K562 (cell line): ENCODE data around the gene HELB. TPM values are rescaled to one million over a fixed set of nuclear protein-coding genes. Genes with fewer than 3 reads are reported as not detected.
A peak's percentile ranks its signal among the peaks of the same experiment; 100 is the strongest.

Experiments used
- ATAC-seq: fragments of 200-7000 bp; cut with Tn5 transposase; 3 replicates; pipeline ENCODE4 v1.9.1; 2020; ENCODE audit warnings: moderate library complexity
- BruUV-seq: library from RNA; stranded (reverse); fragments of 400-500 nt; replicated peaks from 2 replicates; lab custom pipeline; 2021; lab: Mats Ljungman, UMichigan
- CTCF ChIA-PET: fragments of 300-600 bp; formaldehyde crosslinking; extraction: SDS; loops from one replicate; lab custom pipeline; 2021; ENCODE audit warnings: low intra/inter-chr PET ratio; lab: Yijun Ruan, JAX
- POLR2A ChIA-PET: fragments of 300-600, 350-650 bp; sonication (Branson Sonifier 250); formaldehyde crosslinking; extraction: SDS; loops from one replicate; lab custom pipeline; 2021; ENCODE audit warnings: antibody characterized with exemption, inconsistent platforms; lab: Yijun Ruan, JAX
- DNase-seq, 4 experiments: peaks; one replicate each; pipeline versions ENCODE4 v3.0.0 to v3.0.0-alpha.2; 2011 to 2018; ENCODE audit warnings: low spot score in 3 of 4, mixed read lengths in 3 of 4; ENCODE audit errors: extremely low read depth in 1 of 4
- FAIRE-seq: peaks from 2 replicates; lab custom pipeline; 2011; peaks lifted over from hg19 to GRCh38; lab: Jason Lieb, UNC
- H2AFZ ChIP-seq: 2 replicates; pipeline ENCODE4 v1.6.0; 2011; ENCODE audit warnings: low read depth, low read length, control low read depth, inconsistent platforms
- H3K27ac ChIP-seq: fragments of 200-600 bp; 3 replicates; pipeline ENCODE4 v1.8.0; 2011; ENCODE audit warnings: low read depth, mild to moderate bottlenecking, control low read depth, inconsistent platforms, low read length, moderate library complexity, mixed read lengths; ENCODE audit errors: extremely low read depth
- H3K27me3 ChIP-seq, 2 experiments: fragments of 300-600 bp in 1 of 2; 2 replicates in 1 of 2; 3 replicates in 1 of 2; pipeline versions ENCODE4 v1.6.0 to v1.8.0; 2011; ENCODE audit warnings: inconsistent platforms in 2 of 2, low read length in 2 of 2, mild to moderate bottlenecking in 1 of 2, mixed read lengths in 1 of 2, moderate library complexity in 1 of 2; ENCODE audit not compliant: control insufficient read depth in 2 of 2, insufficient read depth in 2 of 2
- H3K36me3 ChIP-seq: fragments of 300-600 bp; 3 replicates; pipeline ENCODE4 v1.8.0; 2011; ENCODE audit warnings: mild to moderate bottlenecking, low read length, inconsistent platforms; ENCODE audit not compliant: control insufficient read depth, insufficient read depth
- H3K4me1 ChIP-seq, 2 experiments: fragments of 200-600 bp in 1 of 2; replicated peaks in 1 of 2; 2 replicates in 1 of 2; 3 replicates in 1 of 2; pipeline versions ENCODE4 v1.5.1 to v1.8.0; 2011; ENCODE audit warnings: inconsistent platforms in 2 of 2, low read length in 2 of 2, mild to moderate bottlenecking in 1 of 2, mixed read lengths in 1 of 2, moderate library complexity in 1 of 2; ENCODE audit not compliant: control insufficient read depth in 2 of 2, insufficient read depth in 2 of 2
- H3K4me2 ChIP-seq: 2 replicates; pipeline ENCODE4 v1.6.1; 2011; ENCODE audit warnings: low read length, control low read depth, inconsistent platforms, mixed read lengths; ENCODE audit not compliant: insufficient read depth
- H3K4me3 ChIP-seq: fragments of 200-600 bp; sonication (generic), shearing (Covaris generic); 2 replicates; pipeline ENCODE4 v1.5.1; 2016; ENCODE audit warnings: control low read depth, inconsistent platforms
- H3K79me2 ChIP-seq: fragments of 200-600 bp; 3 replicates; pipeline ENCODE4 v1.8.0; 2011; ENCODE audit warnings: low read length, inconsistent platforms; ENCODE audit not compliant: control insufficient read depth, insufficient read depth
- H3K9ac ChIP-seq, 2 experiments: 2 replicates each; pipeline versions ENCODE4 v1.6.0 to v1.6.1; 2011; ENCODE audit warnings: low read depth in 2 of 2, low read length in 2 of 2, control low read depth in 1 of 2, inconsistent platforms in 1 of 2, mild to moderate bottlenecking in 1 of 2, mixed read lengths in 1 of 2; ENCODE audit not compliant: insufficient read depth in 1 of 2
- H3K9me1 ChIP-seq: one replicate; pipeline ENCODE4 v1.6.0; 2011; ENCODE audit warnings: inconsistent platforms, mild to moderate bottlenecking, low read length, moderate library complexity; ENCODE audit not compliant: control insufficient read depth, insufficient read depth
- H3K9me3 ChIP-seq: replicated peaks from 2 replicates; pipeline ENCODE4 v1.5.1; 2011; ENCODE audit warnings: low read depth, low read length, inconsistent platforms; ENCODE audit not compliant: control insufficient read depth, insufficient read depth
- H4K20me1 ChIP-seq: replicated peaks from 2 replicates; pipeline ENCODE4 v1.6.1; 2011; ENCODE audit warnings: low read length, inconsistent platforms, mixed read lengths; ENCODE audit not compliant: control insufficient read depth, insufficient read depth
- CBX1 ChIP-seq: sonication (generic); IDR thresholded peaks from 2 replicates; pipeline ENCODE4 v1.6.1; 2016; ENCODE audit warnings: antibody characterized with exemption, low read depth, mild to moderate bottlenecking
- DIDO1 ChIP-seq: fragments of 450-650 bp; IDR thresholded peaks from 2 replicates; pipeline ENCODE4 v1.6.1; 2016; ENCODE audit warnings: low read depth, missing biosample characterization, missing genetic modification characterization
- FOSL1 ChIP-seq: fragments of 200-800 bp; sonication (Bioruptor generic); conservative IDR thresholded peaks from 2 replicates; pipeline ENCODE4 v1.6.1; 2016; ENCODE audit warnings: missing genetic modification characterization, missing compliant biosample characterization
- KAT8 ChIP-seq: fragments of 450-650 bp; IDR thresholded peaks from 2 replicates; pipeline ENCODE4 v1.6.1; 2016; ENCODE audit warnings: low read depth, mild to moderate bottlenecking
- LARP7 ChIP-seq: fragments of 450-650 bp; IDR thresholded peaks from 2 replicates; pipeline ENCODE4 v1.6.1; 2016
- POLR2A ChIP-seq: fragments of 450-650 bp; conservative IDR thresholded peaks from 2 replicates; pipeline ENCODE4 v1.6.1; 2016
- SIX5 ChIP-seq, 2 experiments: IDR thresholded peaks; 2 replicates each; pipeline ENCODE4 v1.6.1; 2011; ENCODE audit warnings: low read length in 2 of 2, borderline replicate concordance in 1 of 2, low read depth in 1 of 2, mild to moderate bottlenecking in 1 of 2, moderate library complexity in 1 of 2; ENCODE audit not compliant: insufficient read depth in 1 of 2
- SMARCB1 ChIP-seq: IDR thresholded peaks from 2 replicates; pipeline ENCODE4 v1.6.1; 2011; ENCODE audit warnings: improper control_type of control experiment, low read depth; ENCODE audit not compliant: insufficient read length
- TCFL5 ChIP-seq: fragments of 250-450 bp; sonication (Bioruptor Pico); conservative IDR thresholded peaks from 2 replicates; pipeline ENCODE4 v1.6.1; 2021; ENCODE audit warnings: mild to moderate bottlenecking, moderate library complexity, matching md5 sums
- TSC22D4 ChIP-seq: fragments of 450-650 bp; IDR thresholded peaks from 2 replicates; pipeline ENCODE4 v1.6.1; 2016; ENCODE audit warnings: missing genetic modification characterization, missing biosample characterization, control low read depth
- ZFP30 ChIP-seq: fragments of 250-450 bp; sonication (Bioruptor Pico); IDR thresholded peaks from 2 replicates; pipeline ENCODE4 v1.8.0; 2022; ENCODE audit warnings: moderate library complexity, mild to moderate bottlenecking, inconsistent platforms, borderline replicate concordance
- ZNF140 ChIP-seq: fragments of 250-450 bp; sonication (Bioruptor Pico); IDR thresholded peaks from 2 replicates; pipeline ENCODE4 v1.8.0; 2021; ENCODE audit warnings: moderate library complexity, mild to moderate bottlenecking, inconsistent platforms
- WGBS: fragments of 100-300 bp; shearing (Covaris generic); methylation state at CpG from one replicate; pipeline ENCODE4 v1.1.6; 2016; ENCODE audit warnings: low coverage, mixed read lengths; ENCODE audit not compliant: insufficient coverage; ENCODE audit errors: missing lambda C conversion rate; 5-methylcytosine and 5-hydroxymethylcytosine counted together
- in situ Hi-C: fragments of 300-500 bp; cut with MboI; formaldehyde crosslinking; loops from 4 replicates; pipeline ENCODE4 v1.15.0; 2018; ENCODE audit warnings: inconsistent platforms, mixed read lengths
- intact Hi-C: fragments of 100-400 bp; cut with micrococcal nuclease; formaldehyde crosslinking; loops from 2 replicates; pipeline ENCODE4 v1.14.2; 2022
- polyA plus RNA-seq, 8 experiments: library from polyadenylated mRNA; depleted of rRNA in 4 of 8; stranded (reverse) in 5 of 8; unstranded in 3 of 8; fragments of >200 nt; fragmentation: Nextera tagmentation in 2 of 8; fragmentation: Illumina TruSeq in 1 of 8; extraction: Ambion mirVana in 2 of 8; extraction: Trizol in 1 of 8; gene quantifications; 2 replicates each; pipeline versions ENCODE4 v1.2.1 to v1.2.3, GENCODE V29; 2011 to 2014; ENCODE audit warnings: inconsistent platforms in 1 of 8, missing spikeins in 1 of 8
- total RNA-seq, 7 experiments: library from RNA; depleted of rRNA in 6 of 7; stranded (reverse); fragments of >200 nt in 6 of 7; fragmentation: Illumina TruSeq in 2 of 7; extraction: Trizol in 2 of 7; gene quantifications; 2 replicates each; pipeline versions ENCODE4 v1.2.1 to v1.2.3, GENCODE V29; 2011 to 2021; ENCODE audit warnings: low replicate concordance in 1 of 7
- TF ChIP-seq, protein P1 (sequence below): fragments of 250-450 bp; sonication (Bioruptor Pico); IDR thresholded peaks from 2 replicates; pipeline ENCODE4 v1.5.0; 2021
- TF ChIP-seq, protein P2 (sequence below): fragments of 250-450 bp; sonication (Bioruptor Pico); IDR thresholded peaks from 2 replicates; pipeline ENCODE4 v1.4.0; 2020; ENCODE audit warnings: mild to moderate bottlenecking
- TF ChIP-seq, protein P3 (sequence below): fragments of 450-650 bp; IDR thresholded peaks from 2 replicates; pipeline ENCODE4 v1.6.1; 2014; ENCODE audit warnings: low read depth, mild to moderate bottlenecking, moderate library complexity, borderline replicate concordance

The HELB gene
- total and polyA plus RNA-seq, 9 of the 15 experiments (the other 6 are each of a cell fraction or from before 2014, with no cell fraction given), result 0.74 to 7.6 (median 2.4) TPM

DNA sequence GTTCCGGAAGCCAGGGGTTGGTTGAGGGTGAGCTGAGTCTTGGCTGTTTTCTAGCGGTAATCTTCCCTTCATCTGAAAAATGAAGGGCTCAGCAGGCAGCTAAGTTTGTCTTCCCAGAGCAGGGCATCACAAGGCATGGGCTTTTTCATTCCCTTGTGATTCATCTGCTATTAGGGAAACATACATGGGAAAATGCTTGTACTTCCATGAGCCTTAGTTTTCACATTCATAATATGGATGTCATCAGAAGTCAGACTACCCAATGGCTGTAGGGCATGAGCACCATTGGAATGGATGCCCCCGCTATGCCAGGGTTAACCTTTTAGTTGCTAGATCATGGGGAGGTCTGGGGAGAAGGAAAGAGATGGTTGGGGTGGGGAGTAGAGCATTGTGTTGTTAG, 18.7 kb downstream of the HELB start:
- 62% methylated on average over 3 of the region's 3 CpGs for WGBS
- H3K9me3 ChIP-seq, result no peaks in the 10 kb centered on the region
- BruUV-seq, result no TSS peak
- no peak overlapping the region for H3K27ac ChIP-seq
- in situ Hi-C loops, result no loop called here
- H4K20me1 ChIP-seq, result no peaks in the 10 kb centered on the region
- no peaks in the 10 kb centered on the region for H3K9me1 ChIP-seq
- POLR2A ChIA-PET, result no interaction called here
- H3K4me3 ChIP-seq, result no peak overlapping the region
- H3K4me2 ChIP-seq, result no peak overlapping the region
- CTCF ChIA-PET, result interaction anchor here (0.5 kb wide), 1 partner anchor 372 kb away, joined by 3 read pairs; no protein-coding TSS in a partner anchor
- no peaks in the 10 kb centered on the region for H3K79me2 ChIP-seq
- DNase-seq (no peak), ATAC-seq (no peak), FAIRE-seq (no peak)
- no peaks in the 10 kb centered on the region for H3K4me1 ChIP-seq
- H2AFZ ChIP-seq, result no peak overlapping the region
- H3K27me3 ChIP-seq, result no peaks in the 10 kb centered on the region
- intact Hi-C loops, result no loop called here
- H3K36me3 ChIP-seq, result peaks cover 8% of the 10 kb centered on the region; the same call in 1 of the 3 replicates
- TF ChIP-seq TSC22D4 (tag), result no peak
- no peak for TF ChIP-seq TCFL5 (CRISPR knock-in tag)
- no peak for TF ChIP-seq FOSL1
- no peak for TF ChIP-seq DIDO1 (tag)
- TF ChIP-seq, protein P1, sequence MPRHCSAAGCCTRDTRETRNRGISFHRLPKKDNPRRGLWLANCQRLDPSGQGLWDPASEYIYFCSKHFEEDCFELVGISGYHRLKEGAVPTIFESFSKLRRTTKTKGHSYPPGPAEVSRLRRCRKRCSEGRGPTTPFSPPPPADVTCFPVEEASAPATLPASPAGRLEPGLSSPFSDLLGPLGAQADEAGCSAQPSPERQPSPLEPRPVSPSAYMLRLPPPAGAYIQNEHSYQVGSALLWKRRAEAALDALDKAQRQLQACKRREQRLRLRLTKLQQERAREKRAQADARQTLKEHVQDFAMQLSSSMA (CRISPR knock-in tag), result no peak
- H3K9ac ChIP-seq, result no peak overlapping the region

DNA sequence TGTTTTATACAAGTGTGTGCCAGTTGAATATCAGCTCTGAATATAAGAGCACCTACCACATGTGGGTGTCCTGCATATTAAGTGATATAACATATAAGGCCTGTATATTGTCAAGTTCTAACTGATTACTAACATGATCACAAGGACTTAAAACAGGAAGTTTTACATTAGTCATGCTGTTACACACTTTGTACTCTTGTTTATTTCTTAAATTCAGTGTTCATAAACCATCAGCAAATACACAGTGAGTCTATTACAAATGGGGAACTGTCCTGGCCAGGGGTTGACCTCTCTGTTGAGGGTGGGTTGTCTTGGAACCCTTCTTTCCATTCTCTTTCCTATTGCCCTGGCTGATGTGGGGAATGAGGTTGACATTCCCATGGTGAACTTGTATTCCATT, 19.1 kb downstream of the HELB start:
- intact Hi-C loops (no loop called here), in situ Hi-C loops (no loop called here)
- no peak overlapping the region for H3K9ac ChIP-seq
- no peak overlapping the region for H3K4me2 ChIP-seq
- H3K4me3 ChIP-seq, result no peak overlapping the region
- POLR2A ChIA-PET, result no interaction called here
- DNase-seq (no peak), ATAC-seq (no peak), FAIRE-seq (peak; percentile 26)
- no peak overlapping the region for H2AFZ ChIP-seq
- H3K4me1 ChIP-seq, result no peaks in the 10 kb centered on the region
- no peaks in the 10 kb centered on the region for H3K9me1 ChIP-seq
- no peak overlapping the region for H3K27ac ChIP-seq
- H3K27me3 ChIP-seq, result no peaks in the 10 kb centered on the region
- no peaks in the 10 kb centered on the region for H3K9me3 ChIP-seq
- H4K20me1 ChIP-seq, result no peaks in the 10 kb centered on the region
- CTCF ChIA-PET, result no interaction called here
- H3K79me2 ChIP-seq, result no peaks in the 10 kb centered on the region
- no TSS peak for BruUV-seq
- peaks cover 7% of the 10 kb centered on the region; the same call in 1 of the 3 replicates for H3K36me3 ChIP-seq
- TF ChIP-seq SMARCB1, result no peak
- TF ChIP-seq, protein P2, sequence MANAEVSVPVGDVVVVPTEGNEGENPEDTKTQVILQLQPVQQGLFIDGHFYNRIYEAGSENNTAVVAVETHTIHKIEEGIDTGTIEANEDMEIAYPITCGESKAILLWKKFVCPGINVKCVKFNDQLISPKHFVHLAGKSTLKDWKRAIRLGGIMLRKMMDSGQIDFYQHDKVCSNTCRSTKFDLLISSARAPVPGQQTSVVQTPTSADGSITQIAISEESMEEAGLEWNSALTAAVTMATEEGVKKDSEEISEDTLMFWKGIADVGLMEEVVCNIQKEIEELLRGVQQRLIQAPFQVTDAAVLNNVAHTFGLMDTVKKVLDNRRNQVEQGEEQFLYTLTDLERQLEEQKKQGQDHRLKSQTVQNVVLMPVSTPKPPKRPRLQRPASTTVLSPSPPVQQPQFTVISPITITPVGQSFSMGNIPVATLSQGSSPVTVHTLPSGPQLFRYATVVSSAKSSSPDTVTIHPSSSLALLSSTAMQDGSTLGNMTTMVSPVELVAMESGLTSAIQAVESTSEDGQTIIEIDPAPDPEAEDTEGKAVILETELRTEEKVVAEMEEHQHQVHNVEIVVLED, result no peak
- no peak for TF ChIP-seq LARP7
- TF ChIP-seq ZFP30 (CRISPR knock-in tag), result no peak
- TF ChIP-seq SIX5 (IDR thresholded peaks at IDR 0.05; ENCODE audit: borderline replicate concordance in 1 of 2, insufficient read depth in 1 of 2, low read depth in 1 of 2, low read length in 2 of 2), result no peak
- TF ChIP-seq KAT8, result no peak
- TF ChIP-seq, protein P3, sequence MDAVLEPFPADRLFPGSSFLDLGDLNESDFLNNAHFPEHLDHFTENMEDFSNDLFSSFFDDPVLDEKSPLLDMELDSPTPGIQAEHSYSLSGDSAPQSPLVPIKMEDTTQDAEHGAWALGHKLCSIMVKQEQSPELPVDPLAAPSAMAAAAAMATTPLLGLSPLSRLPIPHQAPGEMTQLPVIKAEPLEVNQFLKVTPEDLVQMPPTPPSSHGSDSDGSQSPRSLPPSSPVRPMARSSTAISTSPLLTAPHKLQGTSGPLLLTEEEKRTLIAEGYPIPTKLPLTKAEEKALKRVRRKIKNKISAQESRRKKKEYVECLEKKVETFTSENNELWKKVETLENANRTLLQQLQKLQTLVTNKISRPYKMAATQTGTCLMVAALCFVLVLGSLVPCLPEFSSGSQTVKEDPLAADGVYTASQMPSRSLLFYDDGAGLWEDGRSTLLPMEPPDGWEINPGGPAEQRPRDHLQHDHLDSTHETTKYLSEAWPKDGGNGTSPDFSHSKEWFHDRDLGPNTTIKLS, result no peak
- TF ChIP-seq CBX1, result no peak
- TF ChIP-seq POLR2A, result no peak
- no peak for TF ChIP-seq ZNF140 (CRISPR knock-in tag)
